Neural cell (in vitro differentiated cells): Measurements from ENCODE around the gene POLR1A. TPM values are rescaled to one million over a fixed set of nuclear protein-coding genes. Genes with fewer than 3 reads are reported as not detected.

Source experiments
- H2AFZ ChIP-seq: fragments of 200-600, 300-800 bp; sonication (generic), shearing (Covaris generic); 2 replicates; pipeline ENCODE4 v1.6.0; 2014; ENCODE audit warnings: low read depth, mild to moderate bottlenecking, antibody characterized with exemption, low read length, moderate library complexity
- H3F3A ChIP-seq: fragments of 200-600 bp; shearing (Covaris generic); 2 replicates; pipeline ENCODE4 v1.6.1; 2016; ENCODE audit warnings: mild to moderate bottlenecking, moderate library complexity, mixed read lengths, antibody characterized with exemption, low read length; ENCODE audit not compliant: insufficient read depth, poor library complexity, severe bottlenecking
- H3K27ac ChIP-seq: fragments of 200-600, 300-800 bp; sonication (generic), shearing (Covaris generic); 2 replicates; pipeline ENCODE4 v1.5.1; 2014; ENCODE audit warnings: mild to moderate bottlenecking, low read length, moderate library complexity
- H3K27me3 ChIP-seq: fragments of 300-800, 200-600 bp; sonication (generic), shearing (Covaris generic); 2 replicates; pipeline ENCODE4 v1.6.0; 2014; ENCODE audit warnings: mild to moderate bottlenecking, low read depth, low read length, moderate library complexity; ENCODE audit not compliant: insufficient read depth
- H3K36me3 ChIP-seq: fragments of 300-800, 200-600 bp; sonication (generic), shearing (Covaris generic); 2 replicates; pipeline ENCODE4 v1.5.1; 2014; ENCODE audit warnings: mild to moderate bottlenecking, antibody characterized with exemption, low read length, moderate library complexity; ENCODE audit not compliant: insufficient read depth
- H3K4me2 ChIP-seq: fragments of 300-800, 200-600 bp; sonication (generic), shearing (Covaris generic); 2 replicates; pipeline ENCODE4 v1.6.0; 2014; ENCODE audit warnings: mild to moderate bottlenecking, low read length
- H3K4me3 ChIP-seq: fragments of 300-800, 200-600 bp; sonication (generic), shearing (Covaris generic); 2 replicates; pipeline ENCODE4 v1.5.1; 2014; ENCODE audit warnings: mild to moderate bottlenecking, low read length, moderate library complexity
- H3K79me2 ChIP-seq: fragments of 200-600 bp; shearing (Covaris generic); replicated peaks from 2 replicates; pipeline ENCODE4 v1.6.0; 2014; ENCODE audit warnings: mild to moderate bottlenecking, low read length, moderate library complexity; ENCODE audit not compliant: insufficient read depth
- H3K9ac ChIP-seq: fragments of 300-800, 200-600 bp; sonication (generic), shearing (Covaris generic); 2 replicates; pipeline ENCODE4 v1.6.1; 2016; ENCODE audit warnings: mild to moderate bottlenecking, low read length, mixed read lengths
- H3K9me2 ChIP-seq: fragments of 200-600 bp; shearing (Covaris generic); 2 replicates; pipeline ENCODE4 v1.6.1; 2016; ENCODE audit warnings: mild to moderate bottlenecking, low read length, mixed read lengths; ENCODE audit not compliant: insufficient read depth
- H3K9me3 ChIP-seq: fragments of 200-600, 300-800 bp; sonication (generic), shearing (Covaris generic); 2 replicates; pipeline ENCODE4 v1.6.1; 2016; ENCODE audit warnings: mild to moderate bottlenecking, mixed run types, low read length, moderate library complexity, mixed read lengths
- H4K20me1 ChIP-seq: fragments of 200-600 bp; shearing (Covaris generic); 2 replicates; pipeline ENCODE4 v1.6.1; 2016; ENCODE audit warnings: mild to moderate bottlenecking, mixed run types; ENCODE audit not compliant: insufficient read depth
- EP300 ChIP-seq: fragments of 450-650 bp; conservative IDR thresholded peaks from 2 replicates; pipeline ENCODE4 v1.6.1; 2014; ENCODE audit warnings: antibody characterized with exemption, mild to moderate bottlenecking, moderate library complexity; ENCODE audit not compliant: poor library complexity, severe bottlenecking
- EZH2 ChIP-seq: fragments of 200-600, 300-800 bp; shearing (Covaris generic), sonication (generic); IDR thresholded peaks from 2 replicates; pipeline ENCODE4 v1.6.1; 2014; ENCODE audit warnings: antibody characterized with exemption, low read length, borderline replicate concordance, mild to moderate bottlenecking; ENCODE audit not compliant: insufficient read depth, poor library complexity, severe bottlenecking
- MXI1 ChIP-seq: fragments of 450-650 bp; conservative IDR thresholded peaks from 2 replicates; pipeline ENCODE4 v1.6.1; 2014; ENCODE audit warnings: antibody characterized with exemption, mild to moderate bottlenecking; ENCODE audit not compliant: poor library complexity, severe bottlenecking
- POLR2AphosphoS5 ChIP-seq: IDR thresholded peaks from 2 replicates; pipeline ENCODE4 v1.6.1; 2012
- RAD21 ChIP-seq: fragments of 450-650 bp; conservative IDR thresholded peaks from 2 replicates; pipeline ENCODE4 v1.6.1; 2014; ENCODE audit warnings: antibody characterized with exemption, mild to moderate bottlenecking, moderate library complexity
- REST ChIP-seq: IDR thresholded peaks from 2 replicates; pipeline ENCODE4 v1.6.1; 2012; ENCODE audit warnings: borderline replicate concordance
- SMC3 ChIP-seq: fragments of 450-650 bp; conservative IDR thresholded peaks from 2 replicates; pipeline ENCODE4 v1.6.1; 2014; ENCODE audit warnings: antibody characterized with exemption, mild to moderate bottlenecking, moderate library complexity; ENCODE audit not compliant: poor library complexity
- TAF1 ChIP-seq: IDR thresholded peaks from 2 replicates; pipeline ENCODE4 v1.6.1; 2012; ENCODE audit warnings: low read depth
- polyA plus RNA-seq: library from polyadenylated mRNA; depleted of rRNA; stranded (reverse); fragments of >200 nt; gene quantifications from 2 replicates; pipeline ENCODE4 v1.2.3, GENCODE V29; 2014
- TF ChIP-seq, protein P1 (sequence below): fragments of 450-650 bp; IDR thresholded peaks from 2 replicates; pipeline ENCODE4 v1.5.1; 2014; ENCODE audit warnings: antibody characterized with exemption, mild to moderate bottlenecking, moderate library complexity; ENCODE audit not compliant: poor library complexity, severe bottlenecking

POLR1A gene
- polyA plus RNA-seq, 1 donor from 2014 or later, result 5.4 TPM

DNA sequence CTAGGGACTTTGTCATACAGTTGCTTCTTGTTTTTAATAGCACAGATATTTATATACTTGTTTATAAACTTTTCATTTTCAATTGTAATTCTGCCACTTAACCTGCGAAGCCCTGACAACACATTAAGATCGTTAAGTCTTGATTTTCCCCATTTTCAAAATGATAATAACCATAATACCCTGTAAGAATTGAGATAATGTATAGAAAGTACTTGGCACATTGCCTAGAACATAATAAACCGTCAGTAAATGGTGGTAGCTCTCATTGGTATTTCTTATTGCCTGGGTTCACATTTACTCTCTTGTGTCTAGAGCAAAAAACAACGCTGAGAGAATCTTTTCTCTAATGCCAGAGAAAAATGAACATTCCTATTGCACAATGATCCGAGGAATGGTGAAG is 19.0 kb upstream of the POLR1A start:
- TF ChIP-seq EP300 (no peak), REST (no peak), EZH2 (no peak), POLR2AphosphoS5 (no peak), TAF1 (no peak), MXI1 (no peak), RAD21 (no peak), SMC3 (no peak)
- TF ChIP-seq, protein P1, sequence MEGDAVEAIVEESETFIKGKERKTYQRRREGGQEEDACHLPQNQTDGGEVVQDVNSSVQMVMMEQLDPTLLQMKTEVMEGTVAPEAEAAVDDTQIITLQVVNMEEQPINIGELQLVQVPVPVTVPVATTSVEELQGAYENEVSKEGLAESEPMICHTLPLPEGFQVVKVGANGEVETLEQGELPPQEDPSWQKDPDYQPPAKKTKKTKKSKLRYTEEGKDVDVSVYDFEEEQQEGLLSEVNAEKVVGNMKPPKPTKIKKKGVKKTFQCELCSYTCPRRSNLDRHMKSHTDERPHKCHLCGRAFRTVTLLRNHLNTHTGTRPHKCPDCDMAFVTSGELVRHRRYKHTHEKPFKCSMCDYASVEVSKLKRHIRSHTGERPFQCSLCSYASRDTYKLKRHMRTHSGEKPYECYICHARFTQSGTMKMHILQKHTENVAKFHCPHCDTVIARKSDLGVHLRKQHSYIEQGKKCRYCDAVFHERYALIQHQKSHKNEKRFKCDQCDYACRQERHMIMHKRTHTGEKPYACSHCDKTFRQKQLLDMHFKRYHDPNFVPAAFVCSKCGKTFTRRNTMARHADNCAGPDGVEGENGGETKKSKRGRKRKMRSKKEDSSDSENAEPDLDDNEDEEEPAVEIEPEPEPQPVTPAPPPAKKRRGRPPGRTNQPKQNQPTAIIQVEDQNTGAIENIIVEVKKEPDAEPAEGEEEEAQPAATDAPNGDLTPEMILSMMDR, result no peak
- Histone ChIP-seq H3K9ac (no peak overlapping the region), H3K9me2 (no peaks in the 10 kb centered on the region), H3K27ac (no peak overlapping the region), H3K36me3 (peaks cover 14% of the 10 kb centered on the region), H3K4me2 (no peak overlapping the region), H3K27me3 (no peaks in the 10 kb centered on the region), H3F3A (no peaks in the 10 kb centered on the region), H3K4me3 (no peak overlapping the region), H3K79me2 (no peaks in the 10 kb centered on the region), H4K20me1 (no peaks in the 10 kb centered on the region), H2AFZ (no peak overlapping the region), H3K9me3 (no peaks in the 10 kb centered on the region)

GRCh38 chr2:86123328-86123925 is 17.7 kb upstream of the POLR1A start:
- Histone ChIP-seq H3F3A (no peaks in the 10 kb centered on the region), H3K79me2 (no peaks in the 10 kb centered on the region), H3K4me3 (no peak overlapping the region), H3K27me3 (no peaks in the 10 kb centered on the region), H3K4me2 (no peak overlapping the region), H2AFZ (no peak overlapping the region), H3K9me2 (no peaks in the 10 kb centered on the region), H3K9ac (no peak overlapping the region), H3K9me3 (no peaks in the 10 kb centered on the region), H3K36me3 (peaks cover 16% of the 10 kb centered on the region), H4K20me1 (no peaks in the 10 kb centered on the region), H3K27ac (no peak overlapping the region)
- TF ChIP-seq TAF1, result no peak
- TF ChIP-seq EZH2, result no peak
- no peak for TF ChIP-seq SMC3
- no peak for TF ChIP-seq POLR2AphosphoS5
- TF ChIP-seq RAD21, result no peak
- TF ChIP-seq REST, result no peak
- no peak for TF ChIP-seq EP300
- TF ChIP-seq, protein P1, result no peak
- TF ChIP-seq MXI1, result no peak
